ENCODE measurements around the gene PITPNM3. TPM values are rescaled to one million over a fixed set of nuclear protein-coding genes. Genes with fewer than 3 reads are reported as not detected.

Gene PITPNM3
- total RNA-seq, 1 donor from 2014 or later = 1.4 TPM

DNA sequence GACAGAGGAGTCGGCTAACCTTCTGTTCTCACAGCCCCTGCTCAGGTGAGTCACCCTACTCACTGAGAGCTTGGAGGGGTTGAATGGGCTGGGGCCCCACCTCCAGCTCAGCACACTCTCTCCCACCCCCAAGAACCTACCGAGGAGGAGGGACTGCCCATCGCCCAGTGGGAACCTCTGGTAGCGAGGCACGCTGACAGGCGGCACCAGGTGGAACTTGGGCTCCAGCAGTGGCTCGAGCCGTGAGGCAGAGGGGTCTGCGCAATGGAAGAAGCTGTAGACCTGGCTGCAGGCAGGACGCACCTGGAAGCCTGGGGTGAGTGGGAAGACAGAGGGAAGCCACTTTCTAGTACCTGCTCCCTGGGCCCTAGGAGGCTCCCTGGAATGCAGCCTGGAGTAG lies 83.8 kb downstream of the PITPNM3 start:
- DNase-seq = no peak
- Mint-ChIP-seq H3K9me3 (ENCODE audit: unreplicated experiment) (peaks cover 2% of the 10 kb centered on the region), H3K36me3 (ENCODE audit: unreplicated experiment) (peaks cover 11% of the 10 kb centered on the region), H3K27ac (ENCODE audit: unreplicated experiment) (no peak overlapping the region), H3K4me1 (ENCODE audit: low read depth, unreplicated experiment) (peaks cover 15% of the 10 kb centered on the region), H3K27me3 (ENCODE audit: unreplicated experiment) (peaks cover 3% of the 10 kb centered on the region), H3K4me3 (ENCODE audit: unreplicated experiment) (no peak overlapping the region)
- TF ChIP-seq, protein P1, sequence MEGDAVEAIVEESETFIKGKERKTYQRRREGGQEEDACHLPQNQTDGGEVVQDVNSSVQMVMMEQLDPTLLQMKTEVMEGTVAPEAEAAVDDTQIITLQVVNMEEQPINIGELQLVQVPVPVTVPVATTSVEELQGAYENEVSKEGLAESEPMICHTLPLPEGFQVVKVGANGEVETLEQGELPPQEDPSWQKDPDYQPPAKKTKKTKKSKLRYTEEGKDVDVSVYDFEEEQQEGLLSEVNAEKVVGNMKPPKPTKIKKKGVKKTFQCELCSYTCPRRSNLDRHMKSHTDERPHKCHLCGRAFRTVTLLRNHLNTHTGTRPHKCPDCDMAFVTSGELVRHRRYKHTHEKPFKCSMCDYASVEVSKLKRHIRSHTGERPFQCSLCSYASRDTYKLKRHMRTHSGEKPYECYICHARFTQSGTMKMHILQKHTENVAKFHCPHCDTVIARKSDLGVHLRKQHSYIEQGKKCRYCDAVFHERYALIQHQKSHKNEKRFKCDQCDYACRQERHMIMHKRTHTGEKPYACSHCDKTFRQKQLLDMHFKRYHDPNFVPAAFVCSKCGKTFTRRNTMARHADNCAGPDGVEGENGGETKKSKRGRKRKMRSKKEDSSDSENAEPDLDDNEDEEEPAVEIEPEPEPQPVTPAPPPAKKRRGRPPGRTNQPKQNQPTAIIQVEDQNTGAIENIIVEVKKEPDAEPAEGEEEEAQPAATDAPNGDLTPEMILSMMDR (IDR thresholded peaks at IDR 0.05; ENCODE audit: partially characterized antibody, unreplicated experiment) = no peak

DNA sequence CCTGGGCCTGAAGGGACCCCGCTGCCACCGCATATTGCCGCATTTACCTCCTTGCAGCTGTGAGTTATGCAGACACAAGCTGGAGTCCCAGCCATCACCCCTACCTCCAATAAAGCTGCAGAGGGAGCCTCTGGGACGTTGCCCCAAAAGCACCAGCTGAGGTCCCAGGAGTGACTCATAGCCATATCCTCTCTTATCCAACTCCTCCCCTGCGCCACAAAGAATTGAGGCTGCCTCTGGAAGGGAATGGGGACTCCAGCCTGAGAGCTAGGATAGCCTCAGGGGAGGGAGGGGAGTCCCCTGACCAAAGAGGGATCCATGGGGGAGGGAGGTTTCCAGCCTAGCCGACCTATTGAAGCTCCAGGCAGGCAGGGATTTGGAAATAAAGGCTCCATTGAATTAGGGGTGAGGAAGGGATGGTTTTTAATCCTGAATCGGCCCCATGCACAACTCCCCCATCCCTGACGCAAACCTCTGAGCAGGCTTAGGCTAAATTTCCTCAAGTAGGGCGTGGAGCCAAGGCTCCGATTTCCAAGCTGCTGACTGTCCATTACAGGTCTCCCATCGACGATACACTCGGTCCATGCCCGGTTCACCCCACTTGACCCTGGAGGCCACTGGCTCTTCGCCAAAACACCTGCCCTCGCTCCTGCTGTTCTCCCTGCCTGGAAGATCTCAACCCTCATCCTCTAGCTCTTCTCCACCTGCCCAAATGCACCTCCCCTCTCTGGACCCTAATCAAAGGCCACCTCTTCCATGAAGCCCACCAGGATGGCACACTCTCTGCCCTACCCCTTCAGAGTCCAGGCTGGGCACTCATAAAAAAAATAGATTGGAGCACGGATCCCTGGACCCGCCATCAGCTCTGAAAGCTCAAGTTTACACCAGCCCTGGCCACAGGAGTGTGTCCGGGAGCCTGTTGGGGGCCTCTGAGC lies 84.6 kb downstream of the PITPNM3 start:
- no peak overlapping the region for H3K4me3 Mint-ChIP-seq (ENCODE audit: unreplicated experiment)
- H3K27me3 Mint-ChIP-seq (ENCODE audit: unreplicated experiment) = peaks cover 3% of the 10 kb centered on the region
- peaks cover 11% of the 10 kb centered on the region for H3K36me3 Mint-ChIP-seq (ENCODE audit: unreplicated experiment)
- H3K9me3 Mint-ChIP-seq (ENCODE audit: unreplicated experiment) = peaks cover 2% of the 10 kb centered on the region
- no peak for DNase-seq
- H3K4me1 Mint-ChIP-seq (ENCODE audit: low read depth, unreplicated experiment) = peaks cover 9% of the 10 kb centered on the region
- H3K27ac Mint-ChIP-seq (ENCODE audit: unreplicated experiment) = peak overlapping the region; percentile 11
- TF ChIP-seq, protein P1 (IDR thresholded peaks at IDR 0.05; ENCODE audit: partially characterized antibody, unreplicated experiment) = no peak

DNA sequence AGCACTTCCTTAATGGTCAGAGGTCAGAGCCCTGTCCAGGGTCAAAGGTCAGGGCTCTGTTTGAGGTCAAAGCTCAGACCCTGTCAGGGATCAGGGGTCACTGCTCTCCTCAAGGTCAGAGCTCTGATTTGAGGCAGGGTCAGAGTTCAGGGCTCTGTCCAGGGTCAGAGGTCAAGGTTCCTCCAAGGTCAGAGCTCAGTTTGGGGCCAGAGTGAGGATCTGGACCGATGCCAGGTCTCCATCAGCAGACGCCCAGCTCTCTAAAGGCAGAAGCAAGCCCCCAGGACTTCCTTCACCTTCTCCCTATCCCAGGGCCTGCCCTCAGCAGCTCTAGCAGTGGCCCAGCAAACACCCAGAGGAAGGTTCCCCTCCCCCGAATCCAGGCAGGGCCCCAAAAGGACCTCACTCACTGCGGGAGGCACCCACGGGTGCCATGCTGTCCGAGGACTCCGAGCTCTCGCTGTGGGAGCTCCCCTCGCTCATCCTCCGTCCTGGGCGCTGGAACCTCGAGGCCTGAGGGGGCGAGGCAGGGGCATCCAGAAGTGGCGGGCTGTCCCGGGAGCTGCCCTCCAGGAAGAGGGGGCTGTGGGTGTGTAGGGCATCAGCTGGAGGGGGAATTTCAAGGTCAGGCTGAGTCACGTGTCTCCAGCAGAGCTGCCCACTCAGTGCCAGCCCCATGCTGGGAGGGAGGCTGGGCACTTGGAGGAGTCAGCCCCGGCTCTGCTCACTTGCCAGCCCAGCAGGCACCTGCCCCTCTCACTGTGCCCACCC lies 85.4 kb downstream of the PITPNM3 start:
- no peak overlapping the region for H3K27ac Mint-ChIP-seq (ENCODE audit: unreplicated experiment)
- TF ChIP-seq, protein P1 (IDR thresholded peaks at IDR 0.05; ENCODE audit: partially characterized antibody, unreplicated experiment) = no peak
- H3K4me3 Mint-ChIP-seq (ENCODE audit: unreplicated experiment) = no peak overlapping the region
- peaks cover 17% of the 10 kb centered on the region for H3K36me3 Mint-ChIP-seq (ENCODE audit: unreplicated experiment)
- peaks cover 5% of the 10 kb centered on the region for H3K9me3 Mint-ChIP-seq (ENCODE audit: unreplicated experiment)
- H3K27me3 Mint-ChIP-seq (ENCODE audit: unreplicated experiment) = peaks cover 5% of the 10 kb centered on the region
- DNase-seq = no peak
- peaks cover 9% of the 10 kb centered on the region for H3K4me1 Mint-ChIP-seq (ENCODE audit: low read depth, unreplicated experiment)

DNA sequence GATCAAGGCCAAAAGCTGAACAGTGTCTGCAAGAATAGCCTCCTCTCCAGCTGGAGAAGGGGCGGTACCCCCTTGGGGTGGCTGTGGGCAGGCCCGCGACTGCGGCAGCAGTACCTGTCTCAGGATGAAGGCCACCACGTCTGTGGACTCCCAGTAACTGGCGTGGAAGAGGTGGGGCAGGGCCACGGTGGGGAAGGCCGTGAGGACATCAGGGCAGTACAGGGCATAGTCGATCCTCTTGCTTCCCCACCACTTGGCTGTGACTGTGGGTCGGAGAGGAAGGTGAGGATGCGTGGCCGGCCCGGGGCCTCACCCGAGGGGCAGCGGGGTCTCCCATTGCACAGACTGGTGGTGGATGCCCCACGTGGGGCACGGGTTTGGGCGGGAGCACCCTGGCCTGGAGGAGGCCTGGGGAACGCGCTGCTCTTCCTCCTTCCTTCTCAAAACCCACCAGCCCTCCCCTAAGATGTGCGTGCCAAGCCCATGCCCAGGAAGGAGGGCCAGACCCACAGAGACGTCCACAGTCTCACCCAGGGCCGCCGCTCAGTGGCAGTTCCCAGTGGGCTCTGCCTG lies 86.1 kb downstream of the PITPNM3 start:
- Mint-ChIP-seq H3K4me3 (ENCODE audit: unreplicated experiment) (no peak overlapping the region), H3K4me1 (ENCODE audit: low read depth, unreplicated experiment) (peaks cover 7% of the 10 kb centered on the region), H3K36me3 (ENCODE audit: unreplicated experiment) (peaks cover 17% of the 10 kb centered on the region), H3K9me3 (ENCODE audit: unreplicated experiment) (peaks cover 5% of the 10 kb centered on the region), H3K27me3 (ENCODE audit: unreplicated experiment) (peaks cover 7% of the 10 kb centered on the region), H3K27ac (ENCODE audit: unreplicated experiment) (no peak overlapping the region)
- DNase-seq = no peak
- TF ChIP-seq, protein P1 (IDR thresholded peaks at IDR 0.05; ENCODE audit: partially characterized antibody, unreplicated experiment) = no peak
